Activated gamma-delta T cell (primary cell): ENCODE measurements around the gene PRKCA.
"Not testable (repeated sequence)": the region's sequence is repeated elsewhere in the genome, so short reads cannot be mapped to it uniquely, and the experiment has no call there.

Experiments
- DNase-seq: peaks from one replicate; lab custom pipeline; 2025; lab: John Stamatoyannopoulos, UW

PRKCA gene

GRCh38 chr17:66353937-66354401, 51.6 kb downstream of the PRKCA start:
- no peak for DNase-seq

GRCh38 chr17:66354472-66354871, 52.1 kb downstream of the PRKCA start:
- no peak for DNase-seq

- no peak for DNase-seq
Measured at GRCh38 chr17:66354981-66355380, 52.6 kb downstream of the PRKCA start.

- DNase-seq: no peak
Measured at GRCh38 chr17:66355510-66355909, 53.1 kb downstream of the PRKCA start.

GRCh38 chr17:66357037-66357436, 54.6 kb downstream of the PRKCA start:
- no peak for DNase-seq

GRCh38 chr17:66359351-66359750, 56.9 kb downstream of the PRKCA start:
- no peak for DNase-seq

GRCh38 chr17:66360961-66361565, 58.6 kb downstream of the PRKCA start:
- DNase-seq: not testable (repeated sequence)

- DNase-seq: no peak
Measured at GRCh38 chr17:66364508-66364907, 62.1 kb downstream of the PRKCA start.

- no peak for DNase-seq
Measured at GRCh38 chr17:66364990-66365490, 62.6 kb downstream of the PRKCA start.

- no peak for DNase-seq
Measured at GRCh38 chr17:66365903-66366302, 63.5 kb downstream of the PRKCA start.

- no peak for DNase-seq
Measured at GRCh38 chr17:66367107-66367506, 64.7 kb downstream of the PRKCA start.

GRCh38 chr17:66369830-66370229, 67.4 kb downstream of the PRKCA start:
- DNase-seq: no peak

GRCh38 chr17:66371561-66371960, 69.1 kb downstream of the PRKCA start:
- no peak for DNase-seq

- DNase-seq: no peak
Measured at GRCh38 chr17:66372182-66372581, 69.8 kb downstream of the PRKCA start.

- DNase-seq: no peak
Measured at GRCh38 chr17:66373079-66373478, 70.7 kb downstream of the PRKCA start.

- DNase-seq: no peak
Measured at GRCh38 chr17:66373944-66374817, 71.8 kb downstream of the PRKCA start.

GRCh38 chr17:66375121-66375520, 72.7 kb downstream of the PRKCA start:
- DNase-seq: no peak

GRCh38 chr17:66378296-66378695, 75.9 kb downstream of the PRKCA start:
- DNase-seq: no peak

- no peak for DNase-seq
Measured at GRCh38 chr17:66379544-66379943, 77.1 kb downstream of the PRKCA start.

- no peak for DNase-seq
Measured at GRCh38 chr17:66379996-66380395, 77.6 kb downstream of the PRKCA start.

GRCh38 chr17:66381701-66382362, 79.4 kb downstream of the PRKCA start:
- no peak for DNase-seq

GRCh38 chr17:66383333-66383732, 80.9 kb downstream of the PRKCA start:
- DNase-seq: no peak
